Ishikawa (cell line): ENCODE data around the gene RAI2.

ENCODE experiments used
- CEBPB ChIP-seq: IDR thresholded peaks from 2 replicates; pipeline ENCODE4 v1.6.1; 2012
- CREB1 ChIP-seq: IDR thresholded peaks from 2 replicates; pipeline ENCODE4 v1.6.1; 2012; ENCODE audit warnings: low read depth
- EGR1 ChIP-seq: IDR thresholded peaks from 2 replicates; pipeline ENCODE4 v1.6.1; 2012
- EP300 ChIP-seq: IDR thresholded peaks from 2 replicates; pipeline ENCODE4 v1.6.1; 2012; ENCODE audit warnings: borderline replicate concordance
- FOXM1 ChIP-seq: IDR thresholded peaks from 2 replicates; pipeline ENCODE4 v1.6.1; 2012; ENCODE audit warnings: low read depth, borderline replicate concordance
- NFIC ChIP-seq: IDR thresholded peaks from 2 replicates; pipeline ENCODE4 v1.6.1; 2012
- RAD21 ChIP-seq: IDR thresholded peaks from 2 replicates; pipeline ENCODE4 v1.6.1; 2012; ENCODE audit warnings: low read depth
- TAF1 ChIP-seq: IDR thresholded peaks from 2 replicates; pipeline ENCODE4 v1.6.1; 2012; ENCODE audit warnings: low read depth, mild to moderate bottlenecking
- TCF12 ChIP-seq: IDR thresholded peaks from 2 replicates; pipeline ENCODE4 v1.6.1; 2012; ENCODE audit warnings: low read depth
- TEAD4 ChIP-seq: IDR thresholded peaks from 2 replicates; pipeline ENCODE4 v1.6.1; 2012
- YY1 ChIP-seq: IDR thresholded peaks from 2 replicates; pipeline ENCODE4 v1.6.1; 2012; ENCODE audit warnings: low read depth
- ZBTB7A ChIP-seq: IDR thresholded peaks from 2 replicates; pipeline ENCODE4 v1.6.1; 2012; ENCODE audit warnings: low read depth
- TF ChIP-seq, protein P1 (sequence below): IDR thresholded peaks from 2 replicates; pipeline ENCODE4 v1.6.1; 2012; ENCODE audit warnings: low read depth, mild to moderate bottlenecking
- TF ChIP-seq, protein P2 (sequence below): IDR thresholded peaks from 2 replicates; pipeline ENCODE4 v1.6.1; 2012
- TF ChIP-seq, protein P3 (sequence below): IDR thresholded peaks from 2 replicates; pipeline ENCODE4 v1.6.1; 2012

Gene RAI2

DNA sequence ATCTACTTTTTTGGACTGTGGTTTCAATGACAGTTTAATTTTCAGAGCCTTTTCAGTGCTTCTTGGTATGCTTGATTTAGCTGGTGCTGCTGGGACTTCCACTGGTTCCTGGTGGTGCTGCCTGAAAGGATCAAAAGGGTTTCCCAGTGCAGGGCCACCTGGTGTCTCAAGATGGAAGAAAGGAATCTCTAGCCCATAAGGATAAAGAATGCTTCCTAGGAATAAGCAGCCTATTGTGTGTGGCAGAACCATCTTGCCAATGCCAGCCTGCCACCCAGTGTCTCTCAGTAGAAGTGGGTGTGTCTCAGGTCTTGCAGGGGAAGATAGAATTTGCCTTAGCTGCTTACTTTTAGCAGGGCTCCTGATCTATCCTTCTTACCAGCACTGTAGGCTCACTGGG, 15.0 kb upstream of the RAI2 start:
- TF ChIP-seq, protein P1, sequence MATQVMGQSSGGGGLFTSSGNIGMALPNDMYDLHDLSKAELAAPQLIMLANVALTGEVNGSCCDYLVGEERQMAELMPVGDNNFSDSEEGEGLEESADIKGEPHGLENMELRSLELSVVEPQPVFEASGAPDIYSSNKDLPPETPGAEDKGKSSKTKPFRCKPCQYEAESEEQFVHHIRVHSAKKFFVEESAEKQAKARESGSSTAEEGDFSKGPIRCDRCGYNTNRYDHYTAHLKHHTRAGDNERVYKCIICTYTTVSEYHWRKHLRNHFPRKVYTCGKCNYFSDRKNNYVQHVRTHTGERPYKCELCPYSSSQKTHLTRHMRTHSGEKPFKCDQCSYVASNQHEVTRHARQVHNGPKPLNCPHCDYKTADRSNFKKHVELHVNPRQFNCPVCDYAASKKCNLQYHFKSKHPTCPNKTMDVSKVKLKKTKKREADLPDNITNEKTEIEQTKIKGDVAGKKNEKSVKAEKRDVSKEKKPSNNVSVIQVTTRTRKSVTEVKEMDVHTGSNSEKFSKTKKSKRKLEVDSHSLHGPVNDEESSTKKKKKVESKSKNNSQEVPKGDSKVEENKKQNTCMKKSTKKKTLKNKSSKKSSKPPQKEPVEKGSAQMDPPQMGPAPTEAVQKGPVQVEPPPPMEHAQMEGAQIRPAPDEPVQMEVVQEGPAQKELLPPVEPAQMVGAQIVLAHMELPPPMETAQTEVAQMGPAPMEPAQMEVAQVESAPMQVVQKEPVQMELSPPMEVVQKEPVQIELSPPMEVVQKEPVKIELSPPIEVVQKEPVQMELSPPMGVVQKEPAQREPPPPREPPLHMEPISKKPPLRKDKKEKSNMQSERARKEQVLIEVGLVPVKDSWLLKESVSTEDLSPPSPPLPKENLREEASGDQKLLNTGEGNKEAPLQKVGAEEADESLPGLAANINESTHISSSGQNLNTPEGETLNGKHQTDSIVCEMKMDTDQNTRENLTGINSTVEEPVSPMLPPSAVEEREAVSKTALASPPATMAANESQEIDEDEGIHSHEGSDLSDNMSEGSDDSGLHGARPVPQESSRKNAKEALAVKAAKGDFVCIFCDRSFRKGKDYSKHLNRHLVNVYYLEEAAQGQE: no peak
- no peak for TF ChIP-seq ZBTB7A

DNA sequence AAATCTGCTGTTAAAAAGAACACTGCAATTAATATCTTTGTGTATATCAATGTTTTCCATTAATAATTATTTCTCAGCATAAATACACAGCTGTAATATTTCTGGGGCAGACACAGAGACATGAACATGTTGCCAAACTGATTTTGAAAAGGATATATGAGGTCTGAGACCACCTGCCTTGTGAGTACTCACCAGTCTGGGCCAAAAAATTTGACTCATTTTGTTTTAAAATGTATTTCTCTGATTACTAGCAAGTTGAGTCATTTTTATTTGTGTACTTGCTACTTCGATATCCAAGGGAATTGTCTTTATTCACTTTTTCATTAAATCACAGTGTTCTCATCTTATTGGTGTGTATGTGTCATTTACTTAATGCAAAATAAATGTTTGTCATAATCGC, 8.5 kb upstream of the RAI2 start:
- TF ChIP-seq, protein P1: no peak
- TF ChIP-seq, protein P2, sequence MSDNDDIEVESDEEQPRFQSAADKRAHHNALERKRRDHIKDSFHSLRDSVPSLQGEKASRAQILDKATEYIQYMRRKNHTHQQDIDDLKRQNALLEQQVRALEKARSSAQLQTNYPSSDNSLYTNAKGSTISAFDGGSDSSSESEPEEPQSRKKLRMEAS: no peak
- TF ChIP-seq RAD21: no peak
- TF ChIP-seq ZBTB7A: no peak
- TF ChIP-seq EGR1: no peak
- TF ChIP-seq, protein P3, sequence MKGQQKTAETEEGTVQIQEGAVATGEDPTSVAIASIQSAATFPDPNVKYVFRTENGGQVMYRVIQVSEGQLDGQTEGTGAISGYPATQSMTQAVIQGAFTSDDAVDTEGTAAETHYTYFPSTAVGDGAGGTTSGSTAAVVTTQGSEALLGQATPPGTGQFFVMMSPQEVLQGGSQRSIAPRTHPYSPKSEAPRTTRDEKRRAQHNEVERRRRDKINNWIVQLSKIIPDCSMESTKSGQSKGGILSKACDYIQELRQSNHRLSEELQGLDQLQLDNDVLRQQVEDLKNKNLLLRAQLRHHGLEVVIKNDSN: no peak
- TF ChIP-seq TEAD4: no peak
- TF ChIP-seq NFIC: no peak
- TF ChIP-seq YY1: no peak
- TF ChIP-seq TCF12: no peak
- no peak for TF ChIP-seq CEBPB
- TF ChIP-seq TAF1: no peak
- TF ChIP-seq CREB1: no peak

DNA sequence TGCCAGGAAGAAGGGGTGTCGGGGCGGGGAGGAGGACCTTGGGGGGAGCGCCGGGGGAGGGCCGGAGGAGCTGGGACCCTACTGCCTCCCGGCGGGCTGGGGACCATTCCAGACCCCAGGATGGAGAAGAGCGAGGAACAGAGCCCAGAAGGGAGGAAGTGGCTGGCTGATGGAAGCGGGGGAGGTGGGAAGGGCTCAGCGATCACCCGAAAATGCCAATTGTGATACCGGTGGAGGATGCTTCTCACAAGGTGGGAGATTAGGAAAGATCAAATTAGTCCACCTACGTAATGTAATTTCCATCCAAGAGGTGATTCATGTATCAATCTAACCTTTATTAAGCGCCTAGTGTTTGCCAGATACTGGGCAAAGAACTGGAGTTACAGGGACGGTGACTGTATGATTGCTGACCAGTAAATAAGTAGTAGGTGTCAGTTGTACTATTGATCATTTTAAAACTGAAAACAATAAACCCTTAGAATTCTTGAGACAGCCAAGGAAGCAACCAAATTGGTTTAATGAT, 452 bp upstream of the RAI2 start:
- TF ChIP-seq TCF12 (no peak), TAF1 (no peak), FOXM1 (no peak), EP300 (no peak), CEBPB (no peak), EGR1 (no peak), CREB1 (no peak)
- TF ChIP-seq, protein P1: no peak
- TF ChIP-seq, protein P3: no peak
- TF ChIP-seq, protein P2: no peak

DNA sequence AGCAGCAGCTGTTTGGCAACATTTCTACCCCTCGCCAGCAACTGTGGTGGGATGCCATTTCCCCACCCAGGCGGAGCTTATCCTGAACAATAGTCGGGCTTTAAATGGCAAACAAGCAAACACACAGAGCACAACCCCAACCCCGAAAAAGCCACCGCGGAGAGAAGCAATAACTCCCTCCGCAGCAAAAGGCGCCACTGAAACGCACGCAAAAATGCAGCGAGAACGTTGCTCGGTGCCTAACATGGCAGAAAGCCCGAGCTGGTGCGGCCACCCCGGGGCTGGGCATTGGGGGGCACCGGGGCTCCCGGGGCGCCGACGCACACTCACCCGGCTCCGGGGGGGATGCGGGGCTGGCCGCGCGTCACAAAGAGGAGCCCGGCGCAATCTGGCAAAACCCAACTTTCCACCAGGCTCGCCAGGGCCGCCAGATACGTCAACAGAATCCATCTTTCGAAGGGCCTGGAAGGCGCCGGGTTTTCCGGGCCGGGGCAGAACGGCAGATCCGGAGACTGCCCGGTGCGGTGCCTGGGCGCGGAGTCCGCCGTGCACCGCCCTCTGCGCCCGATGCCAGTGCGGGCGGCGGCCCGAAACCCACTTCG, 818 bp downstream of the RAI2 start:
- no peak for TF ChIP-seq TAF1
- no peak for TF ChIP-seq CEBPB
- TF ChIP-seq YY1: no peak
- no peak for TF ChIP-seq TCF12
- TF ChIP-seq EP300: no peak
- TF ChIP-seq, protein P1: no peak
- no peak for TF ChIP-seq ZBTB7A
- TF ChIP-seq FOXM1: no peak
